H1 (cell line): ENCODE data around the gene CXorf49B. TPM values are rescaled to one million over a fixed set of nuclear protein-coding genes. Genes with fewer than 3 reads are reported as not detected.
"Not testable (repeated sequence)": the region's sequence is repeated elsewhere in the genome, so short reads cannot be mapped to it uniquely, and the experiment has no call there.

Experiments
- CTCF ChIA-PET: fragments of 300-600 bp; sonication (Branson Sonifier 250); formaldehyde crosslinking; loops from one replicate; lab custom pipeline; 2021; ENCODE audit not compliant: partially characterized antibody; lab: Charles Lee
- POLR2A ChIA-PET: fragments of 300-600 bp; sonication (Branson Sonifier 250); formaldehyde crosslinking; loops from one replicate; lab custom pipeline; 2021; ENCODE audit warnings: inconsistent platforms; ENCODE audit not compliant: partially characterized antibody; lab: Charles Lee
- DNase-seq, 2 experiments: peaks; one replicate each; pipeline versions ENCODE4 v3.0.0 to v3.0.0-alpha.2; 2010 to 2022; ENCODE audit warnings: low spot score in 2 of 2, low read depth in 1 of 2, mixed read lengths in 1 of 2
- FAIRE-seq: peaks from 2 replicates; lab custom pipeline; 2011; peaks lifted over from hg19 to GRCh38; lab: Jason Lieb, UNC
- H2AFZ ChIP-seq: 2 replicates; pipeline ENCODE4 v1.8.1; 2012; ENCODE audit warnings: low read length, inconsistent platforms
- H2AK5ac ChIP-seq: 2 replicates; pipeline ENCODE4 v1.6.1; 2013; ENCODE audit warnings: low read depth, low read length
- H2BK120ac ChIP-seq: replicated peaks from 2 replicates; pipeline ENCODE3; 2013; ENCODE audit warnings: low read depth, low read length, inconsistent platforms
- H2BK12ac ChIP-seq: 2 replicates; pipeline ENCODE4 v1.6.1; 2013; ENCODE audit warnings: low read depth, low read length
- H2BK15ac ChIP-seq: 2 replicates; pipeline ENCODE4 v1.6.1; 2013; ENCODE audit warnings: low read length
- H2BK20ac ChIP-seq: 2 replicates; pipeline ENCODE4 v1.6.1; 2013; ENCODE audit warnings: low read length
- H2BK5ac ChIP-seq: 2 replicates; pipeline ENCODE4 v1.6.1; 2013; ENCODE audit warnings: low read depth, low read length
- H3K14ac ChIP-seq: 2 replicates; pipeline ENCODE4 v1.6.1; 2013; ENCODE audit warnings: inconsistent platforms; ENCODE audit not compliant: insufficient read length
- H3K18ac ChIP-seq: 2 replicates; pipeline ENCODE4 v1.6.1; 2013; ENCODE audit warnings: low read length; ENCODE audit errors: extremely low read depth
- H3K23ac ChIP-seq: 2 replicates; pipeline ENCODE4 v1.6.1; 2013; ENCODE audit warnings: inconsistent platforms; ENCODE audit not compliant: insufficient read length
- H3K23me2 ChIP-seq: 2 replicates; pipeline ENCODE4 v1.6.1; 2013; ENCODE audit warnings: low read depth, low read length
- H3K27ac ChIP-seq: 2 replicates; pipeline ENCODE4 v1.6.1; 2011; ENCODE audit warnings: low read depth, low read length, inconsistent platforms
- H3K27me3 ChIP-seq, 4 experiments: replicated peaks in 1 of 4; 1 replicate in 1 of 4; 2 replicates in 3 of 4; pipeline versions ENCODE4 v1.6.1 to v1.8.1; 2011 to 2013; ENCODE audit warnings: low read length in 3 of 4, mild to moderate bottlenecking in 3 of 4, inconsistent platforms in 2 of 4, mixed read lengths in 2 of 4, moderate library complexity in 1 of 4; ENCODE audit not compliant: control insufficient read depth in 3 of 4, insufficient read depth in 3 of 4; ENCODE audit errors: extremely low read depth in 1 of 4
- H3K36me3 ChIP-seq, 4 experiments: 2 replicates each; pipeline versions ENCODE4 v1.6.1 to v1.8.1; 2011 to 2013; ENCODE audit warnings: mild to moderate bottlenecking in 4 of 4, low read length in 3 of 4, moderate library complexity in 2 of 4, control low read depth in 1 of 4, inconsistent platforms in 1 of 4; ENCODE audit not compliant: insufficient read depth in 4 of 4, control insufficient read depth in 2 of 4
- H3K4ac ChIP-seq: replicated peaks from 2 replicates; pipeline ENCODE3; 2013; ENCODE audit warnings: low read length, low read depth, mixed read lengths, inconsistent platforms; ENCODE audit not compliant: insufficient read length
- H3K4me1 ChIP-seq, 4 experiments: replicated peaks in 1 of 4; 1 replicate in 1 of 4; 2 replicates in 3 of 4; pipeline versions ENCODE4 v1.6.1 to v1.8.1; 2011 to 2013; ENCODE audit warnings: low read length in 3 of 4, inconsistent platforms in 2 of 4, mixed read lengths in 1 of 4; ENCODE audit not compliant: insufficient read depth in 4 of 4, control insufficient read depth in 3 of 4
- H3K4me2 ChIP-seq, 2 experiments: 2 replicates each; pipeline versions ENCODE4 v1.6.1 to v1.8.1; 2011 to 2013; ENCODE audit warnings: low read depth in 2 of 2, low read length in 2 of 2, control low read depth in 1 of 2, inconsistent platforms in 1 of 2, mild to moderate bottlenecking in 1 of 2; ENCODE audit not compliant: insufficient read depth in 1 of 2
- H3K4me3 ChIP-seq, 4 experiments: fragments of 200-600, 300-600 bp in 1 of 4; sonication (generic), shearing (Covaris generic), sonication (Bioruptor Twin) in 1 of 4; 2 replicates each; pipeline versions ENCODE4 v1.5.1 to v1.8.1; 2011 to 2016; ENCODE audit warnings: low read length in 4 of 4, low read depth in 3 of 4, control low read depth in 2 of 4, inconsistent platforms in 2 of 4, mild to moderate bottlenecking in 2 of 4, mixed read lengths in 1 of 4, moderate library complexity in 1 of 4; ENCODE audit not compliant: insufficient read depth in 2 of 4; ENCODE audit errors: extremely low read depth in 1 of 4
- H3K56ac ChIP-seq: replicated peaks from 2 replicates; pipeline ENCODE3; 2013; ENCODE audit warnings: low read depth, mild to moderate bottlenecking, mixed read lengths, low read length, inconsistent platforms; ENCODE audit not compliant: insufficient read length
- H3K79me1 ChIP-seq: 2 replicates; pipeline ENCODE4 v1.6.1; 2013; ENCODE audit warnings: low read depth, low read length, control low read depth
- H3K79me2 ChIP-seq, 2 experiments: 2 replicates each; pipeline versions ENCODE4 v1.6.1 to v1.8.1; 2012 to 2013; ENCODE audit warnings: low read length in 2 of 2, mild to moderate bottlenecking in 2 of 2, inconsistent platforms in 1 of 2; ENCODE audit not compliant: insufficient read depth in 2 of 2, control insufficient read depth in 1 of 2
- H3K9ac ChIP-seq, 4 experiments: replicated peaks in 1 of 4; 1 replicate in 1 of 4; 2 replicates in 3 of 4; pipeline versions ENCODE4 v1.6.1 to v1.8.1; 2011 to 2013; ENCODE audit warnings: low read depth in 3 of 4, low read length in 3 of 4, control low read depth in 2 of 4, mild to moderate bottlenecking in 2 of 4, moderate library complexity in 2 of 4, inconsistent platforms in 1 of 4; ENCODE audit errors: extremely low read depth in 1 of 4
- H3K9me3 ChIP-seq, 2 experiments: 2 replicates each; pipeline versions ENCODE4 v1.6.1 to v1.8.1; 2012 to 2013; ENCODE audit warnings: mild to moderate bottlenecking in 2 of 2, moderate library complexity in 2 of 2, control low read depth in 1 of 2, inconsistent platforms in 1 of 2, low read depth in 1 of 2, low read length in 1 of 2, mixed read lengths in 1 of 2; ENCODE audit not compliant: insufficient read depth in 2 of 2
- H4K20me1 ChIP-seq, 2 experiments: replicated peaks in 1 of 2; 2 replicates each; pipeline versions ENCODE3 to v1.8.1; 2011 to 2013; ENCODE audit warnings: inconsistent platforms in 2 of 2, low read length in 2 of 2, mild to moderate bottlenecking in 1 of 2; ENCODE audit not compliant: insufficient read depth in 2 of 2, control insufficient read depth in 1 of 2
- H4K5ac ChIP-seq: 2 replicates; pipeline ENCODE4 v1.6.1; 2013; ENCODE audit warnings: low read length, low read depth, mixed read lengths, inconsistent platforms; ENCODE audit not compliant: insufficient read length
- H4K8ac ChIP-seq: 2 replicates; pipeline ENCODE4 v1.8.0; 2013; ENCODE audit warnings: mild to moderate bottlenecking, moderate library complexity, low read length, inconsistent platforms; ENCODE audit not compliant: insufficient read depth; ENCODE audit errors: extremely low read depth
- H4K91ac ChIP-seq: replicated peaks from 2 replicates; pipeline ENCODE3; 2013; ENCODE audit warnings: low read length, mixed read lengths, inconsistent platforms; ENCODE audit not compliant: insufficient read length
- WGBS, 2 experiments: shearing (Covaris generic) in 1 of 2; methylation state at CpG; one replicate each; pipeline versions ENCODE4 v1.1.6 to v1.1.7; 2013 to 2015; ENCODE audit warnings: low lambda C conversion rate in 2 of 2, mixed read lengths in 2 of 2, inconsistent platforms in 1 of 2, low coverage in 1 of 2, missing lambda C conversion rate in 1 of 2; ENCODE audit not compliant: insufficient replicate concordance in 2 of 2, insufficient coverage in 1 of 2, insufficient read length in 1 of 2; ENCODE audit errors: extremely low coverage in 1 of 2, missing lambda C conversion rate in 1 of 2; 5-methylcytosine and 5-hydroxymethylcytosine counted together
- polyA plus RNA-seq, 7 experiments: library from polyadenylated mRNA; depleted of rRNA in 3 of 7; stranded (reverse) in 5 of 7; unstranded in 2 of 7; fragments of >200 nt in 5 of 7; fragments of 200-250 nt in 2 of 7; gene quantifications; 1 replicate in 5 of 7; 2 replicates in 1 of 7; 4 replicates in 1 of 7; pipeline versions ENCODE4 v1.2.1 to v1.2.3, GENCODE V29; 2011 to 2013; ENCODE audit warnings: missing spikeins in 2 of 7, mixed read lengths in 2 of 7
- total RNA-seq: library from RNA; stranded (reverse); fragmentation: NEBNext Ultra II Directional; extraction: Animal tissue kit (Norgen Biotek cat#: 25700); gene quantifications from 2 replicates; pipeline ENCODE4 v1.2.1, GENCODE V29; 2021

Gene CXorf49B
- total and polyA plus RNA-seq, 2 of the 8 experiments (the other 6 are each of a cell fraction or from before 2014, with no cell fraction given) = not detected

- H3K9me3 ChIP-seq, H3K27me3 ChIP-seq, H2AK5ac ChIP-seq, H3K36me3 ChIP-seq, H2BK12ac ChIP-seq, H3K27ac ChIP-seq, H2AFZ ChIP-seq, H3K9ac ChIP-seq, H3K4ac ChIP-seq, FAIRE-seq, H2BK15ac ChIP-seq, H4K8ac ChIP-seq, H2BK5ac ChIP-seq, DNase-seq, H2BK20ac ChIP-seq, H3K4me3 ChIP-seq, H3K4me1 ChIP-seq, H3K23ac ChIP-seq, H3K56ac ChIP-seq, H4K5ac ChIP-seq, H3K79me2 ChIP-seq, H3K4me2 ChIP-seq, H3K14ac ChIP-seq, CTCF ChIA-PET, H3K23me2 ChIP-seq, H3K18ac ChIP-seq, H4K20me1 ChIP-seq, H3K79me1 ChIP-seq, POLR2A ChIA-PET, H2BK120ac ChIP-seq, H4K91ac ChIP-seq: not testable (repeated sequence)
- no CpG with 5 or more reads among the region's 20 CpGs for WGBS, 2 experiments
Measured at GRCh38 chrX:71783569-71784347, 20.6 kb downstream of the CXorf49B start.
